CD4-positive, alpha-beta T cell (primary cell): ENCODE measurements around the gene MASP1. TPM values are rescaled to one million over a fixed set of nuclear protein-coding genes. Genes with fewer than 3 reads are reported as not detected.
"Not testable (repeated sequence)": the region's sequence is repeated elsewhere in the genome, so short reads cannot be mapped to it uniquely, and the experiment has no call there.

ENCODE experiments used
- ATAC-seq: fragments of 200-7000 bp; cut with Tn5 transposase; one replicate; pipeline ENCODE4 v1.10.0; 2022; ENCODE audit warnings: mild to moderate bottlenecking; ENCODE audit not compliant: poor library complexity
- CTCF ChIA-PET: fragments of 350-600 bp; sonication (Branson Sonifier 250); formaldehyde crosslinking; loops from one replicate; lab custom pipeline; 2021; ENCODE audit warnings: antibody characterized with exemption, inconsistent platforms; lab: Charles Lee
- POLR2A ChIA-PET: fragments of 350-600 bp; sonication (Branson Sonifier 250); formaldehyde crosslinking; loops from one replicate; lab custom pipeline; 2021; ENCODE audit warnings: antibody characterized with exemption, inconsistent platforms; lab: Charles Lee
- DNase-seq, 14 experiments: peaks; one replicate each; pipeline ENCODE4 v3.0.0-alpha.2; 2013 to 2020; ENCODE audit warnings: mixed read lengths in 2 of 14
- H3K27ac ChIP-seq, 2 donors: one replicate each; pipeline versions ENCODE4 v1.5.1 to v1.7.0; 2013; ENCODE audit warnings: low read length in 2 of 2, low read depth in 1 of 2, mild to moderate bottlenecking in 1 of 2
- H3K27me3 ChIP-seq, 2 experiments: 1 replicate in 1 of 2; 2 replicates in 1 of 2; pipeline versions ENCODE4 v1.6.1 to v1.7.0; 2013; ENCODE audit warnings: low read length in 2 of 2, control low read depth in 1 of 2, mild to moderate bottlenecking in 1 of 2, moderate library complexity in 1 of 2; ENCODE audit not compliant: insufficient read depth in 2 of 2, control insufficient read depth in 1 of 2
- H3K36me3 ChIP-seq: one replicate; pipeline ENCODE4 v1.6.1; 2013; ENCODE audit warnings: low read length, control low read depth; ENCODE audit not compliant: insufficient read depth
- H3K4me1 ChIP-seq: one replicate; pipeline ENCODE4 v1.6.1; 2013; ENCODE audit warnings: low read length, control low read depth; ENCODE audit not compliant: insufficient read depth
- H3K4me3 ChIP-seq: one replicate; pipeline ENCODE4 v1.5.1; 2013; ENCODE audit warnings: mild to moderate bottlenecking, low read length, moderate library complexity
- H3K9me3 ChIP-seq, 2 experiments: 1 replicate in 1 of 2; 2 replicates in 1 of 2; pipeline versions ENCODE4 v1.6.1 to v1.7.0; 2013; ENCODE audit warnings: low read length in 2 of 2, mild to moderate bottlenecking in 2 of 2, control low read depth in 1 of 2, moderate library complexity in 1 of 2; ENCODE audit not compliant: control insufficient read depth in 1 of 2, insufficient read depth in 1 of 2
- H3K27ac Mint-ChIP-seq: one replicate; pipeline ENCODE4 v1.8.0; 2020; ENCODE audit warnings: mixed read lengths
- H3K27me3 Mint-ChIP-seq: one replicate; pipeline ENCODE4 v1.8.0; 2021; ENCODE audit warnings: mixed read lengths
- H3K36me3 Mint-ChIP-seq: one replicate; pipeline ENCODE4 v1.8.0; 2021; ENCODE audit warnings: low read depth, mixed read lengths
- H3K4me1 Mint-ChIP-seq: one replicate; pipeline ENCODE4 v1.8.0; 2021; ENCODE audit warnings: low read depth, mixed read lengths
- H3K4me3 Mint-ChIP-seq: one replicate; pipeline ENCODE4 v1.8.0; 2020; ENCODE audit warnings: mild to moderate bottlenecking, mixed read lengths
- H3K9me3 Mint-ChIP-seq: one replicate; pipeline ENCODE4 v1.8.0; 2020; ENCODE audit warnings: mixed read lengths
- intact Hi-C, 2 experiments: fragments of 100-400 bp; cut with DNase I in 1 of 2; cut with micrococcal nuclease in 1 of 2; formaldehyde crosslinking; loops; one replicate each; pipeline versions ENCODE4 v1.15.1 to v1.9.0; 2023 to 2025; cut with DNase I, micrococcal nuclease
- total RNA-seq, 174 experiments: library from RNA in 2 of 174; stranded (reverse) in 2 of 174; gene quantifications; one replicate each; pipeline ENCODE4 v1.2.3 and lab custom pipeline; 2021 to 2026
- TF ChIP-seq, protein P1 (sequence below): fragments of 200-600 bp; IDR thresholded peaks from one replicate; pipeline ENCODE4 v1.8.0; 2022; ENCODE audit warnings: antibody characterized with exemption, mild to moderate bottlenecking

MASP1 gene
- total RNA-seq, 2 experiments from 2014 or later = not detected

DNA sequence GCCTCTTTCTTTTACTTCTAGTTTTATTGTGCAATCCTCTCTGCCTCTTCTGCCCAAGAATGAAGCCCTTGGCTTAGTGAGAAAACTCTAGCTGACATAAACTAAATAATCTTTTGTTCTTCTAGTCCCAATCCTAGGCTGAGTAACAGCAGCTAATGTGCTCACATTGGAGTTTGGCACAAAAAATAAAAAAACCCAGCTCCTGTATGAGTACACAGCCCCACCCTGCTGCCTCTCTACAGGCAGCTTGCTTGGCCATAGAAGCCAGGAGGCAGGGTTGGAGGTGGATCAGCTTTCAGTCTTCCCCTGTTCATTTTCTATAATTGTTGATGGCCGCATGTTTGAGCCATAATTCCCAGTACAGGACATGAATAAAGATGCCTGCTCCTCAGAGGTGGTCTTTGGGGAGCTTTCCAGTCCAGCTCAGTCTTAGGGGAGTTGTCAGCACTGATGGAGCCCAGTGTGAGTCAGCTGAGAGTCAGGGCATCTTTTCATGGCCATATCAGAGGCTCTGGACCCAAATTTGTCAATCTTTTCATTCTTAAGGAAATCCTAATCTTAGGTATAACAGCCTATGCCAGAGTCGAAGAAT is 47.5 kb downstream of the MASP1 start:
- H3K4me3 Mint-ChIP-seq = no peak overlapping the region
- H3K4me1 Mint-ChIP-seq = peaks cover 10% of the 10 kb centered on the region
- intact Hi-C loops = no loop called here
- TF ChIP-seq, protein P1, sequence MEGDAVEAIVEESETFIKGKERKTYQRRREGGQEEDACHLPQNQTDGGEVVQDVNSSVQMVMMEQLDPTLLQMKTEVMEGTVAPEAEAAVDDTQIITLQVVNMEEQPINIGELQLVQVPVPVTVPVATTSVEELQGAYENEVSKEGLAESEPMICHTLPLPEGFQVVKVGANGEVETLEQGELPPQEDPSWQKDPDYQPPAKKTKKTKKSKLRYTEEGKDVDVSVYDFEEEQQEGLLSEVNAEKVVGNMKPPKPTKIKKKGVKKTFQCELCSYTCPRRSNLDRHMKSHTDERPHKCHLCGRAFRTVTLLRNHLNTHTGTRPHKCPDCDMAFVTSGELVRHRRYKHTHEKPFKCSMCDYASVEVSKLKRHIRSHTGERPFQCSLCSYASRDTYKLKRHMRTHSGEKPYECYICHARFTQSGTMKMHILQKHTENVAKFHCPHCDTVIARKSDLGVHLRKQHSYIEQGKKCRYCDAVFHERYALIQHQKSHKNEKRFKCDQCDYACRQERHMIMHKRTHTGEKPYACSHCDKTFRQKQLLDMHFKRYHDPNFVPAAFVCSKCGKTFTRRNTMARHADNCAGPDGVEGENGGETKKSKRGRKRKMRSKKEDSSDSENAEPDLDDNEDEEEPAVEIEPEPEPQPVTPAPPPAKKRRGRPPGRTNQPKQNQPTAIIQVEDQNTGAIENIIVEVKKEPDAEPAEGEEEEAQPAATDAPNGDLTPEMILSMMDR = no peak
- no peak overlapping the region for H3K27ac Mint-ChIP-seq
- H3K27me3 Mint-ChIP-seq = no peaks in the 10 kb centered on the region
- ATAC-seq (no peak), DNase-seq (no peak)
- no peak overlapping the region for H3K4me3 ChIP-seq
- no peaks in the 10 kb centered on the region for H3K36me3 ChIP-seq
- H3K27ac ChIP-seq = no peak overlapping the region
- H3K4me1 ChIP-seq = peaks cover 8% of the 10 kb centered on the region
- no peaks in the 10 kb centered on the region for H3K27me3 ChIP-seq
- H3K9me3 Mint-ChIP-seq = peaks cover 3% of the 10 kb centered on the region
- ChIA-PET CTCF (no interaction called here), POLR2A (interaction anchor here (0.7 kb wide), 1 partner anchor 534 kb away, joined by 3 read pairs; no protein-coding TSS in a partner anchor)
- peaks cover 0 to 3% of the 10 kb centered on the region in 2 experiments for H3K9me3 ChIP-seq
- H3K36me3 Mint-ChIP-seq = no peaks in the 10 kb centered on the region

DNA sequence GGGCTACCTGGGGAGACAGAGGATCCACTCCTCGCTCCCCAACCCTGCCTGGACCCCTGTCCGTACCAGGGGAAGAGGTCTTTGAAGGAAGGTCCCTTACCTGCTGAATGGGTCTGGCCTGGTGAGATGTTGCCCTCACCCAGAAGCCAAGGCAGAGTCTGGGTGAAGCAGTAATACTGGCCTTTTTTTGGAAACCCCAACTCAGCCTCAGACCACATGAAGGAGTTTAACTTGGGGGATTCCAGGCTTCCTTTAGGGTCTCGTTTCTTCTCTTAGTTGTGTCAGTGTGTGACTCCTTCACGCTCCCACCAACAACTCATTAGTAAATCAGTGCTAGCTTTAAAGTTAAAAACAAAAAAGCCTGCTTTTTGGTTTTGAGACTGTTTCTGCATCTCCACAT is 48.6 kb downstream of the MASP1 start:
- intact Hi-C loops = no loop called here
- Histone ChIP-seq H3K36me3 (no peaks in the 10 kb centered on the region), H3K4me3 (no peak overlapping the region), H3K27ac (no peak overlapping the region), H3K4me1 (peaks cover 8% of the 10 kb centered on the region), H3K9me3 (peaks cover 0 to 4% of the 10 kb centered on the region in 2 experiments), H3K27me3 (no peaks in the 10 kb centered on the region)
- H3K4me1 Mint-ChIP-seq = peaks cover 8% of the 10 kb centered on the region
- POLR2A ChIA-PET = no interaction called here
- DNase-seq (no peak), ATAC-seq (no peak)
- no peaks in the 10 kb centered on the region for H3K36me3 Mint-ChIP-seq
- H3K27ac Mint-ChIP-seq = no peak overlapping the region
- peaks cover 3% of the 10 kb centered on the region for H3K9me3 Mint-ChIP-seq
- TF ChIP-seq, protein P1 = no peak
- no peak overlapping the region for H3K4me3 Mint-ChIP-seq
- CTCF ChIA-PET = no interaction called here
- H3K27me3 Mint-ChIP-seq = no peaks in the 10 kb centered on the region

DNA sequence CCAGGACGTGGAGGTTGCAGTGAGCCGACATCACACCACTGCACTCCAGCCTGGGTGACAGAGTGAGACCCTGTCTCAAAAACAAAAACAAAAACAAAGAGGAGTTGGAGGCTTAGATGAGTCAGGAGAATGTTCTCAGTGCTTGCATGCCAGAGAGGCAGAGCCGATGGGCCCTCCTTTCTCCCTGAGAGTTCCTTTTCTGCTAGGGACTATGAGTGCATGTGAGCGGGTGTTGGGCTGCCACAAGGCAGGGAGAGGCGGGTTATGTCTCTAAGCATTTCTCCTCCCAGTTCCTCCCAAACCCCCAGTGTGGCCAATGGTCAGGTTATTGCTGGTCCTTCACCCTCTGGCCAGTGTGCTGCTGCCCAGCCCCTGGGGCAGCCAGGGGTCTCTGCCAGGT is 49.1 kb downstream of the MASP1 start:
- TF ChIP-seq, protein P1 = no peak
- ChIA-PET POLR2A (no interaction called here), CTCF (no interaction called here)
- Mint-ChIP-seq H3K4me3 (no peak overlapping the region), H3K9me3 (peaks cover 3% of the 10 kb centered on the region), H3K27ac (no peak overlapping the region), H3K27me3 (no peaks in the 10 kb centered on the region), H3K36me3 (no peaks in the 10 kb centered on the region), H3K4me1 (peaks cover 5% of the 10 kb centered on the region)
- Histone ChIP-seq H3K36me3 (no peaks in the 10 kb centered on the region), H3K27ac (no peak overlapping the region), H3K9me3 (peaks cover 0 to 4% of the 10 kb centered on the region in 2 experiments), H3K4me1 (peaks cover 4% of the 10 kb centered on the region), H3K4me3 (no peak overlapping the region), H3K27me3 (no peaks in the 10 kb centered on the region)
- ATAC-seq (no peak), DNase-seq (no peak)
- intact Hi-C loops = no loop called here

DNA sequence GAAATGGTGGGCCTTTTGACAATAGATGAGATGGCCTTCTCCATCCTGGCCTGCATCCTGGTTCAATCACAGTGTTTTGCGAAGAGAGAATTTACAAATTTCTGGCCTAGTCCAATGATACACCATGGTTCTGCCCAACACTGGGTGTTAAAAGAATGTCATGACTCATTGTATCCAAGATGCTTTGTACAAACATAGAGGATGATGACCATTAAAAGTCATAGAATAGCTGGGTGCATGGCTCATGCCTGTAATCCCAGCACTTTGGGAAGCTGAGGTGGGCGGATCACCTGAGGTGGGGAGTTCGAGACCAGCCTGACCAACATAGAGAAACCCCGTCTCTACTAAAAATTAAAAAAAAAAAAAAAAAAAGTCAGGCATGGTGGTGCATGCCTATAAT is 52.7 kb downstream of the MASP1 start:
- H3K9me3 ChIP-seq, intact Hi-C loops, H3K27ac Mint-ChIP-seq, H3K36me3 Mint-ChIP-seq, DNase-seq, H3K4me3 Mint-ChIP-seq, CTCF ChIA-PET, H3K9me3 Mint-ChIP-seq, H3K4me1 Mint-ChIP-seq, H3K27me3 Mint-ChIP-seq, H3K4me1 ChIP-seq, H3K4me3 ChIP-seq, H3K36me3 ChIP-seq, ATAC-seq, H3K27me3 ChIP-seq, H3K27ac ChIP-seq, POLR2A ChIA-PET: not testable (repeated sequence)
